OCI-LY3 (cell line): ENCODE data around the gene HRCT1.

Experiments used
- CTCF ChIP-seq: fragments of 200-600, 300-600 bp; sonication (generic); IDR thresholded peaks from 2 replicates; pipeline ENCODE4 v1.5.1; 2014; ENCODE audit warnings: antibody characterized with exemption, low read length, low read depth
- EZH2phosphoT487 ChIP-seq: fragments of 200-600 bp; shearing (Covaris generic); IDR thresholded peaks from 2 replicates; pipeline ENCODE4 v1.6.1; 2018; ENCODE audit warnings: antibody characterized with exemption, mixed run types, low read depth

- no peak for TF ChIP-seq CTCF
- no peak for TF ChIP-seq EZH2phosphoT487
Measured at GRCh38 chr9:35904338-35904737, 1.7 kb upstream of the HRCT1 start.
